HCT116 (cell line): ENCODE results near the gene CSF3R. TPM values are rescaled to one million over a fixed set of nuclear protein-coding genes. Genes with fewer than 3 reads are reported as not detected.

Source experiments
- ATAC-seq: fragments of 200-7000 bp; cut with Tn5 transposase; 2 replicates; pipeline ENCODE4 v1.9.1; 2020; ENCODE audit warnings: mild to moderate bottlenecking, moderate library complexity
- BruUV-seq: library from RNA; stranded (reverse); fragments of 400-500 nt; replicated peaks from 2 replicates; lab custom pipeline; 2021; lab: Mats Ljungman, UMichigan
- CTCF ChIA-PET: fragments of 300-600 bp; sonication (Branson Sonifier 250); formaldehyde crosslinking; loops from one replicate; lab custom pipeline; 2021; ENCODE audit warnings: antibody characterized with exemption; lab: Charles Lee
- POLR2A ChIA-PET: fragments of 300-600, 350-600 bp; sonication (Branson Sonifier 250); formaldehyde crosslinking; loops from one replicate; lab custom pipeline; 2021; ENCODE audit warnings: antibody characterized with exemption; lab: Charles Lee
- RAD21 ChIA-PET, 2 experiments: fragments of 300-600 bp; sonication (Branson Sonifier 250); formaldehyde crosslinking; loops; one replicate each; lab custom pipeline; 2023; ENCODE audit warnings: low total read pairs in 2 of 2; ENCODE audit not compliant: uncharacterized antibody in 2 of 2, unreplicated experiment in 2 of 2, low non-redundant PET in 1 of 2; lab: Charles Lee
- DNase-seq: peaks from one replicate; pipeline ENCODE4 v3.0.0-alpha.2; 2010; ENCODE audit warnings: low read depth, low spot score
- H2AFZ ChIP-seq: fragments of 200-600 bp; shearing (Covaris generic), sonication (generic); 2 replicates; pipeline ENCODE4 v1.6.1; 2017; ENCODE audit warnings: low read depth, mixed run types, mixed read lengths, antibody characterized with exemption, low read length; ENCODE audit not compliant: poor library complexity, severe bottlenecking
- H3K27ac ChIP-seq: 2 replicates; pipeline ENCODE4 v1.5.1; 2012; ENCODE audit warnings: low read depth, low read length
- H3K27me3 ChIP-seq: fragments of 200-600 bp; sonication (generic); 2 replicates; pipeline ENCODE4 v1.6.1; 2016; ENCODE audit warnings: mixed run types, low read length, mixed read lengths; ENCODE audit not compliant: insufficient read depth
- H3K36me3 ChIP-seq, 2 experiments: fragments of 200-500 bp in 1 of 2; fragments of 200-600 bp in 1 of 2; sonication (Bioruptor generic) in 1 of 2; sonication (generic) in 1 of 2; 2 replicates each; pipeline versions ENCODE4 v1.5.1 to v1.6.1; 2014 to 2016; ENCODE audit warnings: low read length in 2 of 2, inconsistent platforms in 1 of 2, mixed read lengths in 1 of 2, mixed run types in 1 of 2; ENCODE audit not compliant: insufficient read depth in 2 of 2, control insufficient read depth in 1 of 2
- H3K4me1 ChIP-seq, 2 experiments: fragments of 200-600 bp in 1 of 2; sonication (generic) in 1 of 2; 2 replicates each; pipeline versions ENCODE4 v1.5.1 to v1.6.1; 2012 to 2017; ENCODE audit warnings: low read length in 2 of 2, inconsistent platforms in 1 of 2, mild to moderate bottlenecking in 1 of 2, mixed read lengths in 1 of 2, mixed run types in 1 of 2, moderate library complexity in 1 of 2; ENCODE audit not compliant: insufficient read depth in 2 of 2, control insufficient read depth in 1 of 2
- H3K4me2 ChIP-seq: fragments of 200-600 bp; sonication (generic); 2 replicates; pipeline ENCODE4 v1.6.1; 2017; ENCODE audit warnings: mixed run types, low read length, mixed read lengths
- H3K4me3 ChIP-seq, 2 experiments: fragments of 200-600 bp in 1 of 2; sonication (generic) in 1 of 2; replicated peaks in 1 of 2; 2 replicates each; pipeline ENCODE4 v1.5.1; 2011 to 2016; ENCODE audit warnings: low read length in 2 of 2, control low read depth in 1 of 2, low read depth in 1 of 2, mild to moderate bottlenecking in 1 of 2, mixed read lengths in 1 of 2, mixed run types in 1 of 2
- H3K79me2 ChIP-seq: fragments of 200-600 bp; sonication (generic); 2 replicates; pipeline ENCODE4 v1.6.1; 2017; ENCODE audit warnings: mild to moderate bottlenecking, mixed run types, low read length, moderate library complexity, mixed read lengths; ENCODE audit not compliant: insufficient read depth
- H3K9ac ChIP-seq: fragments of 200-600 bp; sonication (generic); 2 replicates; pipeline ENCODE4 v1.6.1; 2016; ENCODE audit warnings: low read length, mixed read lengths
- H3K9me2 ChIP-seq: fragments of 200-600 bp; sonication (generic), shearing (Covaris generic); 2 replicates; pipeline ENCODE4 v1.6.1; 2017; ENCODE audit warnings: mixed run types, mild to moderate bottlenecking, moderate library complexity; ENCODE audit not compliant: insufficient read depth
- H3K9me3 ChIP-seq, 2 experiments: fragments of 200-500 bp in 1 of 2; fragments of 200-600 bp in 1 of 2; sonication (Bioruptor generic) in 1 of 2; sonication (generic) in 1 of 2; 2 replicates each; pipeline ENCODE4 v1.6.1; 2014 to 2017; ENCODE audit warnings: low read length in 2 of 2, mixed read lengths in 2 of 2, inconsistent platforms in 1 of 2, low read depth in 1 of 2, mild to moderate bottlenecking in 1 of 2, mixed run types in 1 of 2, moderate library complexity in 1 of 2; ENCODE audit not compliant: control insufficient read depth in 1 of 2, insufficient read depth in 1 of 2
- H4K20me1 ChIP-seq: fragments of 200-600 bp; sonication (generic), shearing (Covaris generic); 2 replicates; pipeline ENCODE4 v1.6.1; 2017; ENCODE audit warnings: mixed run types, mild to moderate bottlenecking, moderate library complexity; ENCODE audit not compliant: insufficient read depth
- CEBPB ChIP-seq: IDR thresholded peaks from 2 replicates; pipeline ENCODE4 v1.6.1; 2012; ENCODE audit warnings: low read depth
- EZH2 ChIP-seq: fragments of 200-600 bp; sonication (generic); IDR thresholded peaks from 2 replicates; pipeline ENCODE4 v1.6.1; 2017; ENCODE audit warnings: antibody characterized with exemption, mixed run types
- EZH2phosphoT487 ChIP-seq: fragments of 200-600 bp; IDR thresholded peaks from 2 replicates; pipeline ENCODE4 v1.6.1; 2018; ENCODE audit warnings: antibody characterized with exemption, borderline replicate concordance
- POLR2AphosphoS5 ChIP-seq: IDR thresholded peaks from 2 replicates; pipeline ENCODE4 v1.6.1; 2011; ENCODE audit warnings: mild to moderate bottlenecking, low read depth, low read length, moderate library complexity
- SIN3A ChIP-seq: IDR thresholded peaks from 2 replicates; pipeline ENCODE4 v1.6.1; 2012; ENCODE audit warnings: low read depth
- YY1 ChIP-seq: IDR thresholded peaks from 2 replicates; pipeline ENCODE4 v1.6.1; 2011; ENCODE audit warnings: low read length, low read depth, moderate library complexity, mild to moderate bottlenecking; ENCODE audit not compliant: insufficient replicate concordance; ENCODE audit errors: extremely low read depth
- ZNF274 ChIP-seq: fragments of 200-500 bp; sonication (Bioruptor generic); IDR thresholded peaks from 2 replicates; pipeline ENCODE4 v1.6.1; 2014; ENCODE audit warnings: mild to moderate bottlenecking, low read depth, low read length, inconsistent platforms
- intact Hi-C: fragments of 100-400 bp; cut with micrococcal nuclease; formaldehyde crosslinking; loops from 2 replicates; pipeline ENCODE4 v1.10.0; 2022
- total RNA-seq: library from RNA; stranded (reverse); gene quantifications from one replicate; pipeline ENCODE4 v1.2.1, GENCODE V29; 2021; ENCODE audit not compliant: unreplicated experiment
- TF ChIP-seq, protein P1 (sequence below), 3 experiments: fragments of 200-600 bp in 1 of 3; sonication (generic) in 1 of 3; IDR thresholded peaks in 2 of 3; conservative IDR thresholded peaks in 1 of 3; 2 replicates each; pipeline ENCODE4 v1.5.1; 2012 to 2017; ENCODE audit warnings: low read depth in 2 of 3, low read length in 2 of 3, antibody characterized with exemption in 1 of 3, borderline replicate concordance in 1 of 3, control low read depth in 1 of 3, mild to moderate bottlenecking in 1 of 3, mixed read lengths in 1 of 3, mixed run types in 1 of 3, moderate library complexity in 1 of 3; ENCODE audit not compliant: insufficient read depth in 1 of 3
- TF ChIP-seq, protein P2 (sequence below): IDR thresholded peaks from 2 replicates; pipeline ENCODE4 v1.6.1; 2012
- TF ChIP-seq, protein P3 (sequence below): IDR thresholded peaks from 2 replicates; pipeline ENCODE4 v1.6.1; 2012

Gene CSF3R
- total RNA-seq, 1 experiment from 2014 or later = 0.32 TPM

DNA sequence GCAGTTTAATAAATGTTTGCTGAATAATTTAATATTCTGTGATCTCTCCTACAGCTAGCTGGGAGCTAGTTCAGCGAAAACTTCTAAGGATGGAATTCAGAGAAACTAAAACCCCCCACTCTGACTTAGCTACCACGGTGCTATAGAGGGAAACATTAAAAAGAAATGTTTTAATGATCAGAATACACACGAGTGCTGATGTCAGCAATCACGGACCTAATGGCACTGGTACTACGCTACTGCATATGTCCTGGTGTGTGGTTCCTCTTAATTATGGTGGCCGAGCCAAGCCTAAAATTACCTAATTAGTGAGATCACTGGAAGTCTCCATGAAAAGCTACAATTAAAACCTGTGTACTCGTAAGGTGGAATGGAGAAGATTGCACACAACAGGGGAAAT is 61.1 kb downstream of the CSF3R start:
- no peak for DNase-seq
- Histone ChIP-seq H3K4me3 (no peak overlapping the region), H3K9me3 (no peaks in the 10 kb centered on the region), H2AFZ (no peak overlapping the region), H3K36me3 (no peaks in the 10 kb centered on the region), H3K27ac (no peak overlapping the region), H3K4me1 (peaks cover 5 to 24% of the 10 kb centered on the region in 2 experiments; a peak in 3 of 4 replicates), H3K9me2 (no peaks in the 10 kb centered on the region), H3K4me2 (no peak overlapping the region), H3K79me2 (no peaks in the 10 kb centered on the region), H3K27me3 (no peaks in the 10 kb centered on the region), H3K9ac (no peak overlapping the region), H4K20me1 (no peaks in the 10 kb centered on the region)
- POLR2A ChIA-PET = no interaction called here
- TF ChIP-seq CEBPB (no peak), EZH2 (no peak), SIN3A (no peak), EZH2phosphoT487 (no peak), POLR2AphosphoS5 (no peak), YY1 (no peak), ZNF274 (no peak)
- TF ChIP-seq, protein P1, sequence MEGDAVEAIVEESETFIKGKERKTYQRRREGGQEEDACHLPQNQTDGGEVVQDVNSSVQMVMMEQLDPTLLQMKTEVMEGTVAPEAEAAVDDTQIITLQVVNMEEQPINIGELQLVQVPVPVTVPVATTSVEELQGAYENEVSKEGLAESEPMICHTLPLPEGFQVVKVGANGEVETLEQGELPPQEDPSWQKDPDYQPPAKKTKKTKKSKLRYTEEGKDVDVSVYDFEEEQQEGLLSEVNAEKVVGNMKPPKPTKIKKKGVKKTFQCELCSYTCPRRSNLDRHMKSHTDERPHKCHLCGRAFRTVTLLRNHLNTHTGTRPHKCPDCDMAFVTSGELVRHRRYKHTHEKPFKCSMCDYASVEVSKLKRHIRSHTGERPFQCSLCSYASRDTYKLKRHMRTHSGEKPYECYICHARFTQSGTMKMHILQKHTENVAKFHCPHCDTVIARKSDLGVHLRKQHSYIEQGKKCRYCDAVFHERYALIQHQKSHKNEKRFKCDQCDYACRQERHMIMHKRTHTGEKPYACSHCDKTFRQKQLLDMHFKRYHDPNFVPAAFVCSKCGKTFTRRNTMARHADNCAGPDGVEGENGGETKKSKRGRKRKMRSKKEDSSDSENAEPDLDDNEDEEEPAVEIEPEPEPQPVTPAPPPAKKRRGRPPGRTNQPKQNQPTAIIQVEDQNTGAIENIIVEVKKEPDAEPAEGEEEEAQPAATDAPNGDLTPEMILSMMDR (IDR thresholded peaks at IDR 0.05 in 2 of 3, conservative IDR thresholded peaks at IDR 0.05 in 1 of 3; ENCODE audit: borderline replicate concordance in 1 of 3, insufficient read depth in 1 of 3, low read depth in 2 of 3, low read length in 2 of 3) = no peak
- TF ChIP-seq, protein P2, sequence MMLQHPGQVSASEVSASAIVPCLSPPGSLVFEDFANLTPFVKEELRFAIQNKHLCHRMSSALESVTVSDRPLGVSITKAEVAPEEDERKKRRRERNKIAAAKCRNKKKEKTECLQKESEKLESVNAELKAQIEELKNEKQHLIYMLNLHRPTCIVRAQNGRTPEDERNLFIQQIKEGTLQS = no peak
- TF ChIP-seq, protein P3, sequence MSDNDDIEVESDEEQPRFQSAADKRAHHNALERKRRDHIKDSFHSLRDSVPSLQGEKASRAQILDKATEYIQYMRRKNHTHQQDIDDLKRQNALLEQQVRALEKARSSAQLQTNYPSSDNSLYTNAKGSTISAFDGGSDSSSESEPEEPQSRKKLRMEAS = no peak
- CTCF ChIA-PET = interaction anchor here (1.3 to 1.8 kb wide), 2 partner anchors 78 to 80 kb away, joined by 4 to 7 read pairs; no protein-coding TSS in a partner anchor
- no peak for ATAC-seq
- intact Hi-C loops = loop anchor here (1.0 to 5.0 kb wide), 4 partner anchors 52 to 319 kb away; no protein-coding TSS in a partner anchor
- RAD21 ChIA-PET = interaction anchor here in 1 of 2 experiments (0.6 kb wide), 1 partner anchor 368 kb away, joined by 4 read pairs; no protein-coding TSS in a partner anchor
- no TSS peak for BruUV-seq
